GM12872 (cell line): ENCODE results near the gene IKZF3.

Experiments
- CTCF ChIP-seq: IDR thresholded peaks from 3 replicates; pipeline ENCODE4 v1.5.1; 2011; ENCODE audit warnings: low read depth, mild to moderate bottlenecking, low read length, moderate library complexity; ENCODE audit not compliant: insufficient read depth

The IKZF3 gene

GRCh38 chr17:39809221-39809620 is 54.9 kb downstream of the IKZF3 start:
- TF ChIP-seq CTCF, result no peak

- TF ChIP-seq CTCF, result no peak
Observed at GRCh38 chr17:39808409-39808997, 55.6 kb downstream of the IKZF3 start.

DNA sequence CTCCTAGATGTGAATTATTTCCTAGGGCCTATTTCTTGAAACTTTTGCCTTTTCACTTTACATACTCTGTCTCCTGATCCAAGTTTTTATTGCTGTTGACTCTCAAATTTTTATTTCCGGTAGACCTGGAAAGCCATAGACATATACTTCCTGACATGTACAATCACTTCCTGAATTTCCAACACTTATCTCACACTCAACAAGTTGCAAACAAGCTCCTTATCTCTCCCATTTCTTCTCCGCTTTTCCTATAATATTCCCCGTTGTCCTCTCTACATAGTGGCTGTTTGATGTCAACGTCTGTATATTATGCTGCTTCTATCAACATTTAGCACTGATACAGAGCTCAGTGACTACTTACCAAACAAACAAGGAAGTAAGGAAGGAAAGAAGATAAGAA is 59.3 kb downstream of the IKZF3 start:
- no peak for TF ChIP-seq CTCF

- TF ChIP-seq CTCF, result no peak
Observed at GRCh38 chr17:39801055-39801454, 63.1 kb downstream of the IKZF3 start.

DNA sequence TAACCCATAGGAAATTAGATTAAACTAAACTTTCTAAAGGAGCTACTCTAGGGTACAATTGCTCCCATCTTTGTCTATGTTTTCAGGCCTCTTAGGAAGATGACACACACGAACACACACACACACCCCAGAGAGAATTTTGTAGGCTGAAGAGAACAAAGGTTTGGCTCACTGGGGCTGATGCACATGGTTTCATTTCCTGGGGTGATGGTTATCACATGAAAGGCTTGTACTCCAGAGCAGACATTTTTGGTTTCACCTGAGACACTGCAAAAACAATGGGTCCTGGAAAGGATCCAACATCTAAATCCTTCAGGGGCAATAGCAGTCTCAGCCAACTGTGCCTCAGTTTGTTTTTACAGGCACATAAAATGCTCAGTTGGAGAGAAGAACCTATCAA is 63.6 kb downstream of the IKZF3 start:
- no peak for TF ChIP-seq CTCF

DNA sequence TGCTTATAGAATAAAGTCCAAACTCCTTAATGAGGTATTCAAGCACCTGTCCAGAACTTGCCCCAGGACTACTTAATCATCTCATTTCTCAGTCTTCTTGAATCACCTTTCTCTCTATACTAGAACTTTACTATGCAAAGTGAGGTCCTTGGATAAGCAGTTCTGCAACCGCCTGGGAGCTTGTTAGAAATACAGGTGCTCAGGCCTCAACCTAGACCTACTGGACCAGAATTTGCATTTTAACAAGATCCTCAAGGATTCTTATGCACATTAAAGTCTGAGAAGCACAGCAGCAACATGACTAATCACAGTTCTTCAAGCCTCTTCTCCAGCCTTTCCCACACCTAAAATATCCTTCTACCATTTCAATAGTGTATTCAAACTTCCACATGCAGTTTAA is 64.7 kb downstream of the IKZF3 start:
- TF ChIP-seq CTCF, result no peak

DNA sequence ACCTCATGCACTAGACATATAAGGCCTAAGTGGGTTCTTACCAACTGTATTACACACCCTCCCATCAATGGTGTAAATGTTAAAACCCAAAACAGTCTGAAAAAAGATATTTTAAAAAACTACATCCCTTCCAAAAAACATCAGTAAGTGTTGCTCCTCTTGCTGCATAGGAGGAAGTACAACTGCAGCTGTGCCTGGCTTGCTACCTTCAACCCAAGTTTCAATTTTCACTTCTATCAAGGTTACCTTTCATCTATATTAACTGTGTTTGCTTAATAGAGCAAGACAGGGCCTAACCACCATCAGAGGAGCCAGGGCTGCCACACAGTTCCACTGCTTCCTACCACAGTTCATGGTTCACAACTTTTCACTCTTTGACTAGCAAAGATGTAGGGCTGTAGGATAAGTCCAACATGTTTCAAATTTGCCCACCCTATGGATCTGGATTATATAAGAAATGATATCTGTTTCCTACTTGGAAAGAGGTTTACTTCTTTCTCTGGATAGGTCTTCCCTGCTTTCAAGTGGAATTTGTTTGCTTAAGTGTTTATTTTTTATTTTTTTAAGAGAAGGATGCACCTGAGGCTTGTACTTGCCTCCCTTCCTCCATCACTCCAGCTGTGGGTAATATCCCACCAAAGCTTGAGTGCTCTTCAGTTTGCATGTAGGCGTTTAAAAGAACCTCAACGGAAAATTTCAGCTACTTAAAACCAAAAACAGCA is 69.7 kb downstream of the IKZF3 start:
- no peak for TF ChIP-seq CTCF
